Lower leg skin (tissue), 4 donors: ENCODE measurements around the gene APOM. TPM values are rescaled to one million over a fixed set of nuclear protein-coding genes. Genes with fewer than 3 reads are reported as not detected.

Experiments used
- DNase-seq, 2 donors: peaks; one replicate each; pipeline ENCODE4 v3.0.0-alpha.2; 2019; ENCODE audit warnings: low spot score in 2 of 2
- H3K4me3 ChIP-seq: fragments of 200-600 bp; sonication (generic); 2 replicates; pipeline ENCODE4 v1.5.1; 2017; ENCODE audit warnings: mild to moderate bottlenecking, low read depth; ENCODE audit not compliant: poor library complexity, severe bottlenecking
- POLR2A ChIP-seq, 2 donors: fragments of 450-650 bp; IDR thresholded peaks; one replicate each; pipeline ENCODE4 v1.6.1; 2016 to 2017; ENCODE audit warnings: antibody characterized with exemption in 2 of 2, mild to moderate bottlenecking in 1 of 2, moderate library complexity in 1 of 2
- WGBS, 2 donors: methylation state at CpG; one replicate each; pipeline ENCODE4 v1.1.5; 2018; 5-methylcytosine and 5-hydroxymethylcytosine counted together
- intact Hi-C: fragments of 100-400 bp; cut with DNase I; formaldehyde crosslinking; loops from one replicate; pipeline ENCODE4 v1.15.0; 2023; ENCODE audit warnings: low total_unique reads
- total RNA-seq, 4 donors: library from RNA; depleted of rRNA; stranded (reverse); fragments of >200 nt; gene quantifications; one replicate each; pipeline ENCODE4 v1.1.0, GENCODE V29; 2016
- TF ChIP-seq, protein P1 (sequence below), 3 donors: fragments of 450-650 bp; IDR thresholded peaks; one replicate each; pipeline ENCODE4 v1.5.1; 2016; ENCODE audit warnings: antibody characterized with exemption in 3 of 3, mild to moderate bottlenecking in 3 of 3, moderate library complexity in 2 of 3

APOM gene
- total RNA-seq, 4 donors from 2014 or later, result 1.7 to 7.2 (median 2.5) TPM

DNA sequence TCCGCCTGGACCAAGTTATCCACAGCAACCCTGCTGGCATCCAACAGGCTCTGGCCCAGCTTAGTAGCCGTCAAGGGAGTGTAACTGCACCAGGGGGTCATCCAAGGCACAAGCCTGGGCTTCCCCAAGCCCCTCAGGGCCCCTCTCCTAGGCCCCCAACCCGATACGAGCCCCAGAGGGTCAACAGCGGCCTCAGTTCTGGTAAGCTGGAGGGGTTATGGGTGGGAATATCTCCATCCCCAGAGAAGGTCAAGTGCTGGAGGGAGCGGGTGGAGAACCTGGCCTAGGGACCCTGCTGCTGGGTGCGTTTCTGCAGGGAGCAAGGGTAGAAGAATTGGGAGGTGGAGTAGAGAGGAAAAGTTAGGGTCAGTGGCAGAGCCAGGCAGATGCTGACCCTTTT lies 22.2 kb upstream of the APOM start:
- no peak for DNase-seq
- WGBS, 2 donors, result 88 to 93% methylated on average over 7 of the region's 7 CpGs
- TF ChIP-seq, protein P1, sequence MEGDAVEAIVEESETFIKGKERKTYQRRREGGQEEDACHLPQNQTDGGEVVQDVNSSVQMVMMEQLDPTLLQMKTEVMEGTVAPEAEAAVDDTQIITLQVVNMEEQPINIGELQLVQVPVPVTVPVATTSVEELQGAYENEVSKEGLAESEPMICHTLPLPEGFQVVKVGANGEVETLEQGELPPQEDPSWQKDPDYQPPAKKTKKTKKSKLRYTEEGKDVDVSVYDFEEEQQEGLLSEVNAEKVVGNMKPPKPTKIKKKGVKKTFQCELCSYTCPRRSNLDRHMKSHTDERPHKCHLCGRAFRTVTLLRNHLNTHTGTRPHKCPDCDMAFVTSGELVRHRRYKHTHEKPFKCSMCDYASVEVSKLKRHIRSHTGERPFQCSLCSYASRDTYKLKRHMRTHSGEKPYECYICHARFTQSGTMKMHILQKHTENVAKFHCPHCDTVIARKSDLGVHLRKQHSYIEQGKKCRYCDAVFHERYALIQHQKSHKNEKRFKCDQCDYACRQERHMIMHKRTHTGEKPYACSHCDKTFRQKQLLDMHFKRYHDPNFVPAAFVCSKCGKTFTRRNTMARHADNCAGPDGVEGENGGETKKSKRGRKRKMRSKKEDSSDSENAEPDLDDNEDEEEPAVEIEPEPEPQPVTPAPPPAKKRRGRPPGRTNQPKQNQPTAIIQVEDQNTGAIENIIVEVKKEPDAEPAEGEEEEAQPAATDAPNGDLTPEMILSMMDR (IDR thresholded peaks at IDR 0.05), result no peak
- TF ChIP-seq POLR2A (IDR thresholded peaks at IDR 0.05), result no peak
- H3K4me3 ChIP-seq, result no peak overlapping the region
- intact Hi-C loops, result no loop called here

DNA sequence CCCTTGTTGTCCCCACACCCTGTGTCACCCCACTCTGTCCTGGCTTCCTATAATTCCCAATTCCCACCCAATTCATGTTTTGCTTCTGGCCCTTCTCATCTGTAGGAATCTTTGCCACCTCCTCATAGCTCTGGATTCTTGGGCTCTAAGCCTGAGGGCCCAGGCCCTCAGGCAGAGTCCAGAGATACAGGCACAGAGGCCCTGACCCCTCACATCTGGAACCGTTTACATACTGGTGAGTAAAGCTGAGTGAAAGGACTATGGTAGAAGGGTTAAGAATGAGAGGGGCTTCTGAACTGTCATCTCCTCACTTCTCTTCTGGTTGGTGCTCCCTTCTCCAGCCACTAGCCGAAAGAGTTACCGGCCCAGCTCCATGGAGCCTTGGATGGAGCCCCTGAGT lies 21.6 kb upstream of the APOM start:
- no peak overlapping the region for H3K4me3 ChIP-seq
- WGBS, 2 donors, result 78 to 83% methylated on average over 3 of the region's 3 CpGs
- intact Hi-C loops, result no loop called here
- no peak for DNase-seq
- no peak for TF ChIP-seq POLR2A (IDR thresholded peaks at IDR 0.05)
- TF ChIP-seq, protein P1 (IDR thresholded peaks at IDR 0.05), result no peak

DNA sequence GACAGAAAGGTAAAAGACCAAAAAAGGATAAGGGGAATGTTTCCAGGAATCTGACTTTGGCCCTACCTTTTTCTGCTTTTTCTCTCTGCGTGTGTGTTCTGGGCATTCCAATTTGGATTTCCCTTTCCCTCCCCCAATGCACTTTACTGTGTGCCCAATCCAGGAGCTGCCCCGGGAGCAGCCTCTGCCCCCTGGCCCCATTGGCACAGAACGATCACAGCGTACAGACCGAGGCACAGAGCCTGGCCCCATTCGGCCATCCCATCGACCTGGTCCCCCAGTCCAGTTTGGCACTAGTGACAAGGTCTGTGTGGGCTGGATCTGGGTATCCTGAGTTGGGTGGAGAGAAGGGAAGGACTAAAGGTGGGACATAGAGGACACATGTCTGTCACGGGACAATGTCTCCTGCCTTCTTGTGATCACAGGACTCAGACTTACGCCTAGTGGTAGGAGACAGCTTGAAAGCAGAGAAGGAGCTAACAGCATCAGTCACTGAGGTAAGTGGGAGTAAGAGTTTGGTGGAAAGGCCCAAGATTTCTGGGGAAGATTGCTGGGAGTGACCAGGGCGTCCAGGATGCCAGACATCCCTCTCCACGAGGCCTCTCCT lies 20.6 kb upstream of the APOM start:
- 79 to 83% methylated on average over 11 of the region's 11 CpGs for WGBS, 2 donors
- H3K4me3 ChIP-seq, result no peak overlapping the region
- TF ChIP-seq, protein P1 (IDR thresholded peaks at IDR 0.05), result no peak
- TF ChIP-seq POLR2A (IDR thresholded peaks at IDR 0.05), result no peak
- DNase-seq, result no peak
- intact Hi-C loops, result no loop called here

DNA sequence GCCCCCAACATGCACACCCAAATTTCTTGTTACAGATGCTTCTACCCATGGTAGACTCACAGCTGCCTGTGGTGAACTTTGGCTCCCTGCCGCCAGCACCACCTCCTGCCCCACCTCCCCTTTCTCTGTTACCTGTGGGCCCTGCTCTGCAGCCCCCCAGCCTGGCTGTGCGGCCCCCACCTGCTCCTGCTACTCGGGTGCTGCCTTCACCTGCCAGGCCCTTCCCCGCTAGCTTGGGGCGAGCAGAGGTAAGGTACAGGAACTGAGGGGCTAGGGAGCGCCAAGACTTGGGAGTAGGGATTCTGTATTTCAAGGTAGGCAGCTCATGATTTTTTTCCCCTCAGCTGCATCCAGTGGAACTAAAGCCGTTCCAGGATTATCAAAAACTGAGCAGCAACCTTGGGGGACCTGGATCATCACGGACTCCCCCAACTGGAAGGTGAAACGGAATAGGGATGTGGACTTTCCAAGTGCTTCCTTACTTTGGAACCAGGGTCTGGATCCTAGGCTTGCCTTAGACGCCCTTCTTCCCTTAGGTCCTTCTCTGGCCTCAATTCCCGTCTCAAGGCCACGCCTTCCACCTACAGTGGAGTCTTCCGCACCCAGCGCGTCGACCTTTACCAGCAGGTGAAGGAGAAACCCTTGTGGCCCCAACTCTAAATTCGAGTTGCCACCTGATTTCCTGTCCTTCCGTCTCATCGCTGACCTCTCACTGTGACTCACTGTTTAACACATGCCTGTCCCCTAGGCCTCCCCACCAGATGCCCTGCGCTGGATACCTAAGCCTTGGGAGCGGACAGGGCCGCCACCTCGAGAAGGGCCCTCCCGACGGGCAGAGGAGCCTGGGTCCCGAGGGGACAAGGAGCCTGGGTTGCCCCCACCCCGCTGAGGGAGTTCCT lies 18.7 kb upstream of the APOM start:
- intact Hi-C loops, result no loop called here
- WGBS, 2 donors, result 81 to 83% methylated on average over 22 to 27 of the region's 27 CpGs
- DNase-seq, result no peak
- H3K4me3 ChIP-seq, result no peak overlapping the region
- TF ChIP-seq POLR2A (IDR thresholded peaks at IDR 0.05), result no peak
- TF ChIP-seq, protein P1 (IDR thresholded peaks at IDR 0.05), result no peak

DNA sequence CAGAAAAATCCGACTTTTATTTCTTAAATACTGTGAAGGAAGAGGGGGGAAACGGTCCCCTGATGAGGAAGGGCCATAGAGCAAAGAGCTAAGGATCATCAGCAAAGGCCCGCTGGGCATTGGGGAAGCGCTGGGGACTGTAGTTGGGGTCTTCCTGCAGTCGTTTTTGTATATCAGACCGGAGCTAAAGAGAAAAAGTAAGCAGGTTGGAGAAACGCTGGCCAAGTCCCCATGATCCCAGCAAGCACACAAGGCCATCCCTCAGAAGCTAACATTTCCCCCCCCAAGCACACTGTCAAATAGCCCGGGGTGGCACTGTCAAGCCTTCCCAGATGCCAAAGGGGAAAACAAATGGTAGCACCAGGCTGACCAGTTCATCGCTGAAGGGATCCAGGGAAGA lies 16.7 kb upstream of the APOM start:
- TF ChIP-seq POLR2A (IDR thresholded peaks at IDR 0.05), result no peak
- TF ChIP-seq, protein P1 (IDR thresholded peaks at IDR 0.05), result no peak
- WGBS, 2 donors, result 77 to 88% methylated on average over 9 of the region's 9 CpGs
- no peak for DNase-seq
- H3K4me3 ChIP-seq, result no peak overlapping the region
- intact Hi-C loops, result no loop called here
